Stimulated activated naive CD8-positive, alpha-beta T cell treated with anti-CD3 and anti-CD28 coated beads, Interleukin-15, Interleukin-2, amounts not matched to agents 100 ng/mL and 50 ng/mL, for 24 hours (primary cell): Measurements from ENCODE around the gene MLF1.

Experiments used
- H3K27ac Mint-ChIP-seq: one replicate; pipeline ENCODE4 v1.8.0; 2021; ENCODE audit warnings: mild to moderate bottlenecking, mixed read lengths
- H3K27me3 Mint-ChIP-seq: one replicate; pipeline ENCODE4 v1.8.0; 2021; ENCODE audit warnings: mixed read lengths
- H3K36me3 Mint-ChIP-seq: one replicate; pipeline ENCODE4 v1.8.0; 2021; ENCODE audit warnings: low read depth, mixed read lengths
- H3K4me1 Mint-ChIP-seq: one replicate; pipeline ENCODE4 v1.8.0; 2021; ENCODE audit warnings: low read depth, mixed read lengths
- H3K4me3 Mint-ChIP-seq: one replicate; pipeline ENCODE4 v1.8.0; 2021; ENCODE audit warnings: mild to moderate bottlenecking, mixed read lengths
- H3K9me3 Mint-ChIP-seq: one replicate; pipeline ENCODE4 v1.8.0; 2021; ENCODE audit warnings: mixed read lengths

The MLF1 gene

GRCh38 chr3:158563076-158563475 lies 7.9 kb upstream of the MLF1 start:
- Mint-ChIP-seq H3K27ac (no peak overlapping the region), H3K4me3 (no peak overlapping the region), H3K4me1 (no peaks in the 10 kb centered on the region)

GRCh38 chr3:158565076-158565475 lies 5.9 kb upstream of the MLF1 start:
- Mint-ChIP-seq H3K4me1 (no peaks in the 10 kb centered on the region), H3K9me3 (peaks cover 4% of the 10 kb centered on the region), H3K36me3 (peaks cover 4% of the 10 kb centered on the region), H3K27me3 (peaks cover 37% of the 10 kb centered on the region), H3K4me3 (no peak overlapping the region), H3K27ac (no peak overlapping the region)

More at GRCh38 chr3:158563076-158563475, 7.9 kb upstream of the MLF1 start:
- H3K36me3 Mint-ChIP-seq = peaks cover 4% of the 10 kb centered on the region
- H3K27me3 Mint-ChIP-seq = peaks cover 32% of the 10 kb centered on the region
- peaks cover 8% of the 10 kb centered on the region for H3K9me3 Mint-ChIP-seq

GRCh38 chr3:158568784-158569183 lies 2.2 kb upstream of the MLF1 start:
- Mint-ChIP-seq H3K9me3 (peaks cover 4% of the 10 kb centered on the region), H3K27ac (no peak overlapping the region), H3K4me3 (no peak overlapping the region), H3K36me3 (peaks cover 4% of the 10 kb centered on the region), H3K4me1 (peaks cover 13% of the 10 kb centered on the region), H3K27me3 (peaks cover 48% of the 10 kb centered on the region)

GRCh38 chr3:158569794-158570193 lies 1.2 kb upstream of the MLF1 start:
- peaks cover 4% of the 10 kb centered on the region for H3K36me3 Mint-ChIP-seq
- no peak overlapping the region for H3K27ac Mint-ChIP-seq
- H3K4me1 Mint-ChIP-seq = peaks cover 13% of the 10 kb centered on the region
- H3K4me3 Mint-ChIP-seq = no peak overlapping the region
- peaks cover 48% of the 10 kb centered on the region for H3K27me3 Mint-ChIP-seq
- H3K9me3 Mint-ChIP-seq = peaks cover 4% of the 10 kb centered on the region

GRCh38 chr3:158571969-158572765 lies 1.2 kb downstream of the MLF1 start:
- H3K4me1 Mint-ChIP-seq = peaks cover 13% of the 10 kb centered on the region
- no peak overlapping the region for H3K27ac Mint-ChIP-seq
- no peak overlapping the region for H3K4me3 Mint-ChIP-seq
- no peaks in the 10 kb centered on the region for H3K36me3 Mint-ChIP-seq
- H3K9me3 Mint-ChIP-seq = no peaks in the 10 kb centered on the region
- H3K27me3 Mint-ChIP-seq = peaks cover 40% of the 10 kb centered on the region

GRCh38 chr3:158572766-158573060 lies 1.7 kb downstream of the MLF1 start:
- H3K4me1 Mint-ChIP-seq = peaks cover 13% of the 10 kb centered on the region
- H3K27me3 Mint-ChIP-seq = peaks cover 34% of the 10 kb centered on the region
- H3K4me3 Mint-ChIP-seq = no peak overlapping the region
- H3K27ac Mint-ChIP-seq = no peak overlapping the region
- H3K36me3 Mint-ChIP-seq = no peaks in the 10 kb centered on the region
- no peaks in the 10 kb centered on the region for H3K9me3 Mint-ChIP-seq

GRCh38 chr3:158573714-158574113 lies 2.7 kb downstream of the MLF1 start:
- Mint-ChIP-seq H3K4me3 (no peak overlapping the region), H3K9me3 (no peaks in the 10 kb centered on the region), H3K4me1 (peaks cover 13% of the 10 kb centered on the region), H3K27ac (no peak overlapping the region), H3K36me3 (no peaks in the 10 kb centered on the region), H3K27me3 (peaks cover 28% of the 10 kb centered on the region)

GRCh38 chr3:158574646-158575045 lies 3.7 kb downstream of the MLF1 start:
- peaks cover 13% of the 10 kb centered on the region for H3K4me1 Mint-ChIP-seq
- H3K9me3 Mint-ChIP-seq = no peaks in the 10 kb centered on the region

GRCh38 chr3:158590223-158590622 lies 19.2 kb downstream of the MLF1 start:
- H3K9me3 Mint-ChIP-seq = no peaks in the 10 kb centered on the region
- H3K27ac Mint-ChIP-seq = no peak overlapping the region
- H3K27me3 Mint-ChIP-seq = peaks cover 6% of the 10 kb centered on the region
- H3K4me3 Mint-ChIP-seq = no peak overlapping the region
- no peaks in the 10 kb centered on the region for H3K36me3 Mint-ChIP-seq
- H3K4me1 Mint-ChIP-seq = no peaks in the 10 kb centered on the region

More at GRCh38 chr3:158574646-158575045, 3.7 kb downstream of the MLF1 start:
- H3K27me3 Mint-ChIP-seq = peaks cover 23% of the 10 kb centered on the region
- H3K27ac Mint-ChIP-seq = no peak overlapping the region
- no peak overlapping the region for H3K4me3 Mint-ChIP-seq
- no peaks in the 10 kb centered on the region for H3K36me3 Mint-ChIP-seq

GRCh38 chr3:158600787-158601186 lies 29.8 kb downstream of the MLF1 start:
- Mint-ChIP-seq H3K27me3 (no peaks in the 10 kb centered on the region), H3K27ac (no peak overlapping the region), H3K4me3 (no peak overlapping the region), H3K9me3 (no peaks in the 10 kb centered on the region), H3K36me3 (no peaks in the 10 kb centered on the region), H3K4me1 (no peaks in the 10 kb centered on the region)

- no peaks in the 10 kb centered on the region for H3K9me3 Mint-ChIP-seq
- no peaks in the 10 kb centered on the region for H3K27me3 Mint-ChIP-seq
- no peaks in the 10 kb centered on the region for H3K4me1 Mint-ChIP-seq
- no peak overlapping the region for H3K4me3 Mint-ChIP-seq
- H3K27ac Mint-ChIP-seq = no peak overlapping the region
- no peaks in the 10 kb centered on the region for H3K36me3 Mint-ChIP-seq
Observed at GRCh38 chr3:158602227-158602626, 31.2 kb downstream of the MLF1 start.

- no peaks in the 10 kb centered on the region for H3K9me3 Mint-ChIP-seq
- H3K27me3 Mint-ChIP-seq = peaks cover 16% of the 10 kb centered on the region
- H3K36me3 Mint-ChIP-seq = no peaks in the 10 kb centered on the region
- no peak overlapping the region for H3K4me3 Mint-ChIP-seq
- H3K4me1 Mint-ChIP-seq = no peaks in the 10 kb centered on the region
- H3K27ac Mint-ChIP-seq = no peak overlapping the region
Observed at GRCh38 chr3:158617982-158618875, 47.2 kb downstream of the MLF1 start.

- no peaks in the 10 kb centered on the region for H3K36me3 Mint-ChIP-seq
- no peak overlapping the region for H3K4me3 Mint-ChIP-seq
- H3K27ac Mint-ChIP-seq = no peak overlapping the region
- H3K4me1 Mint-ChIP-seq = no peaks in the 10 kb centered on the region
- peaks cover 28% of the 10 kb centered on the region for H3K27me3 Mint-ChIP-seq
- no peaks in the 10 kb centered on the region for H3K9me3 Mint-ChIP-seq
Observed at GRCh38 chr3:158625881-158626280, 54.9 kb downstream of the MLF1 start.

- no peaks in the 10 kb centered on the region for H3K9me3 Mint-ChIP-seq
- peaks cover 31% of the 10 kb centered on the region for H3K27me3 Mint-ChIP-seq
- no peak overlapping the region for H3K4me3 Mint-ChIP-seq
- no peaks in the 10 kb centered on the region for H3K36me3 Mint-ChIP-seq
- no peak overlapping the region for H3K27ac Mint-ChIP-seq
- H3K4me1 Mint-ChIP-seq = no peaks in the 10 kb centered on the region
Observed at GRCh38 chr3:158631981-158632380, 61.0 kb downstream of the MLF1 start.

- no peaks in the 10 kb centered on the region for H3K27me3 Mint-ChIP-seq
- no peaks in the 10 kb centered on the region for H3K9me3 Mint-ChIP-seq
- peaks cover 3% of the 10 kb centered on the region for H3K36me3 Mint-ChIP-seq
- no peak overlapping the region for H3K27ac Mint-ChIP-seq
- no peak overlapping the region for H3K4me3 Mint-ChIP-seq
- H3K4me1 Mint-ChIP-seq = peaks cover 19% of the 10 kb centered on the region
Observed at GRCh38 chr3:158640646-158641045, 69.7 kb downstream of the MLF1 start.
